HCT116 (cell line): ENCODE measurements around the gene SUMO1. TPM values are rescaled to one million over a fixed set of nuclear protein-coding genes. Genes with fewer than 3 reads are reported as not detected.

Experiments used
- ATAC-seq: fragments of 200-7000 bp; cut with Tn5 transposase; 2 replicates; pipeline ENCODE4 v1.9.1; 2020; ENCODE audit warnings: mild to moderate bottlenecking, moderate library complexity
- BruUV-seq: library from RNA; stranded (reverse); fragments of 400-500 nt; replicated peaks from 2 replicates; lab custom pipeline; 2021; lab: Mats Ljungman, UMichigan
- CTCF ChIA-PET: fragments of 300-600 bp; sonication (Branson Sonifier 250); formaldehyde crosslinking; loops from one replicate; lab custom pipeline; 2021; ENCODE audit warnings: antibody characterized with exemption; lab: Charles Lee
- POLR2A ChIA-PET: fragments of 300-600, 350-600 bp; sonication (Branson Sonifier 250); formaldehyde crosslinking; loops from one replicate; lab custom pipeline; 2021; ENCODE audit warnings: antibody characterized with exemption; lab: Charles Lee
- RAD21 ChIA-PET, 2 experiments: fragments of 300-600 bp; sonication (Branson Sonifier 250); formaldehyde crosslinking; loops; one replicate each; lab custom pipeline; 2023; ENCODE audit warnings: low total read pairs in 2 of 2; ENCODE audit not compliant: uncharacterized antibody in 2 of 2, unreplicated experiment in 2 of 2, low non-redundant PET in 1 of 2; lab: Charles Lee
- DNase-seq: peaks from one replicate; pipeline ENCODE4 v3.0.0-alpha.2; 2010; ENCODE audit warnings: low read depth, low spot score
- H2AFZ ChIP-seq: fragments of 200-600 bp; shearing (Covaris generic), sonication (generic); 2 replicates; pipeline ENCODE4 v1.6.1; 2017; ENCODE audit warnings: low read depth, mixed run types, mixed read lengths, antibody characterized with exemption, low read length; ENCODE audit not compliant: poor library complexity, severe bottlenecking
- H3K27ac ChIP-seq: 2 replicates; pipeline ENCODE4 v1.5.1; 2012; ENCODE audit warnings: low read depth, low read length
- H3K27me3 ChIP-seq: fragments of 200-600 bp; sonication (generic); 2 replicates; pipeline ENCODE4 v1.6.1; 2016; ENCODE audit warnings: mixed run types, low read length, mixed read lengths; ENCODE audit not compliant: insufficient read depth
- H3K36me3 ChIP-seq, 2 experiments: fragments of 200-500 bp in 1 of 2; fragments of 200-600 bp in 1 of 2; sonication (Bioruptor generic) in 1 of 2; sonication (generic) in 1 of 2; 2 replicates each; pipeline versions ENCODE4 v1.5.1 to v1.6.1; 2014 to 2016; ENCODE audit warnings: low read length in 2 of 2, inconsistent platforms in 1 of 2, mixed read lengths in 1 of 2, mixed run types in 1 of 2; ENCODE audit not compliant: insufficient read depth in 2 of 2, control insufficient read depth in 1 of 2
- H3K4me1 ChIP-seq, 2 experiments: fragments of 200-600 bp in 1 of 2; sonication (generic) in 1 of 2; 2 replicates each; pipeline versions ENCODE4 v1.5.1 to v1.6.1; 2012 to 2017; ENCODE audit warnings: low read length in 2 of 2, inconsistent platforms in 1 of 2, mild to moderate bottlenecking in 1 of 2, mixed read lengths in 1 of 2, mixed run types in 1 of 2, moderate library complexity in 1 of 2; ENCODE audit not compliant: insufficient read depth in 2 of 2, control insufficient read depth in 1 of 2
- H3K4me2 ChIP-seq: fragments of 200-600 bp; sonication (generic); 2 replicates; pipeline ENCODE4 v1.6.1; 2017; ENCODE audit warnings: mixed run types, low read length, mixed read lengths
- H3K4me3 ChIP-seq, 2 experiments: fragments of 200-600 bp in 1 of 2; sonication (generic) in 1 of 2; replicated peaks in 1 of 2; 2 replicates each; pipeline ENCODE4 v1.5.1; 2011 to 2016; ENCODE audit warnings: low read length in 2 of 2, control low read depth in 1 of 2, low read depth in 1 of 2, mild to moderate bottlenecking in 1 of 2, mixed read lengths in 1 of 2, mixed run types in 1 of 2
- H3K79me2 ChIP-seq: fragments of 200-600 bp; sonication (generic); 2 replicates; pipeline ENCODE4 v1.6.1; 2017; ENCODE audit warnings: mild to moderate bottlenecking, mixed run types, low read length, moderate library complexity, mixed read lengths; ENCODE audit not compliant: insufficient read depth
- H3K9ac ChIP-seq: fragments of 200-600 bp; sonication (generic); 2 replicates; pipeline ENCODE4 v1.6.1; 2016; ENCODE audit warnings: low read length, mixed read lengths
- H3K9me2 ChIP-seq: fragments of 200-600 bp; sonication (generic), shearing (Covaris generic); 2 replicates; pipeline ENCODE4 v1.6.1; 2017; ENCODE audit warnings: mixed run types, mild to moderate bottlenecking, moderate library complexity; ENCODE audit not compliant: insufficient read depth
- H3K9me3 ChIP-seq, 2 experiments: fragments of 200-500 bp in 1 of 2; fragments of 200-600 bp in 1 of 2; sonication (Bioruptor generic) in 1 of 2; sonication (generic) in 1 of 2; 2 replicates each; pipeline ENCODE4 v1.6.1; 2014 to 2017; ENCODE audit warnings: low read length in 2 of 2, mixed read lengths in 2 of 2, inconsistent platforms in 1 of 2, low read depth in 1 of 2, mild to moderate bottlenecking in 1 of 2, mixed run types in 1 of 2, moderate library complexity in 1 of 2; ENCODE audit not compliant: control insufficient read depth in 1 of 2, insufficient read depth in 1 of 2
- H4K20me1 ChIP-seq: fragments of 200-600 bp; sonication (generic), shearing (Covaris generic); 2 replicates; pipeline ENCODE4 v1.6.1; 2017; ENCODE audit warnings: mixed run types, mild to moderate bottlenecking, moderate library complexity; ENCODE audit not compliant: insufficient read depth
- ATF3 ChIP-seq: IDR thresholded peaks from 2 replicates; pipeline ENCODE4 v1.6.1; 2012
- CEBPB ChIP-seq: IDR thresholded peaks from 2 replicates; pipeline ENCODE4 v1.6.1; 2012; ENCODE audit warnings: low read depth
- CTCF ChIP-seq, 3 experiments: fragments of 200-600 bp in 1 of 3; sonication (generic) in 1 of 3; IDR thresholded peaks in 2 of 3; conservative IDR thresholded peaks in 1 of 3; 2 replicates each; pipeline ENCODE4 v1.5.1; 2012 to 2017; ENCODE audit warnings: low read depth in 2 of 3, low read length in 2 of 3, antibody characterized with exemption in 1 of 3, borderline replicate concordance in 1 of 3, control low read depth in 1 of 3, mild to moderate bottlenecking in 1 of 3, mixed read lengths in 1 of 3, mixed run types in 1 of 3, moderate library complexity in 1 of 3; ENCODE audit not compliant: insufficient read depth in 1 of 3
- EGR1 ChIP-seq: IDR thresholded peaks from 2 replicates; pipeline ENCODE4 v1.6.1; 2012; ENCODE audit warnings: low read depth
- EZH2 ChIP-seq: fragments of 200-600 bp; sonication (generic); IDR thresholded peaks from 2 replicates; pipeline ENCODE4 v1.6.1; 2017; ENCODE audit warnings: antibody characterized with exemption, mixed run types
- EZH2phosphoT487 ChIP-seq: fragments of 200-600 bp; IDR thresholded peaks from 2 replicates; pipeline ENCODE4 v1.6.1; 2018; ENCODE audit warnings: antibody characterized with exemption, borderline replicate concordance
- POLR2A ChIP-seq: IDR thresholded peaks from 2 replicates; pipeline ENCODE4 v1.7.0; 2011; ENCODE audit warnings: borderline replicate concordance; ENCODE audit not compliant: insufficient read depth, insufficient read length; ENCODE audit errors: extremely low read depth
- POLR2AphosphoS5 ChIP-seq: IDR thresholded peaks from 2 replicates; pipeline ENCODE4 v1.6.1; 2011; ENCODE audit warnings: mild to moderate bottlenecking, low read depth, low read length, moderate library complexity
- REST ChIP-seq: IDR thresholded peaks from 2 replicates; pipeline ENCODE4 v1.6.1; 2012; ENCODE audit warnings: low read depth
- SP1 ChIP-seq: IDR thresholded peaks from 2 replicates; pipeline ENCODE4 v1.6.1; 2012; ENCODE audit warnings: low read depth
- SRF ChIP-seq: IDR thresholded peaks from 2 replicates; pipeline ENCODE4 v1.6.1; 2012; ENCODE audit warnings: low read depth
- YY1 ChIP-seq: IDR thresholded peaks from 2 replicates; pipeline ENCODE4 v1.6.1; 2011; ENCODE audit warnings: low read length, low read depth, moderate library complexity, mild to moderate bottlenecking; ENCODE audit not compliant: insufficient replicate concordance; ENCODE audit errors: extremely low read depth
- ZNF274 ChIP-seq: fragments of 200-500 bp; sonication (Bioruptor generic); IDR thresholded peaks from 2 replicates; pipeline ENCODE4 v1.6.1; 2014; ENCODE audit warnings: mild to moderate bottlenecking, low read depth, low read length, inconsistent platforms
- intact Hi-C: fragments of 100-400 bp; cut with micrococcal nuclease; formaldehyde crosslinking; loops from 2 replicates; pipeline ENCODE4 v1.10.0; 2022
- total RNA-seq: library from RNA; stranded (reverse); gene quantifications from one replicate; pipeline ENCODE4 v1.2.1, GENCODE V29; 2021; ENCODE audit not compliant: unreplicated experiment

SUMO1 gene
- total RNA-seq, 1 experiment from 2014 or later: 130 TPM

GRCh38 chr2:202193881-202194353 lies 44.5 kb downstream of the SUMO1 start:
- H3K9ac ChIP-seq: no peak overlapping the region
- RAD21 ChIA-PET: no interaction called here
- H3K9me2 ChIP-seq: no peaks in the 10 kb centered on the region
- no peaks in the 10 kb centered on the region for H3K27me3 ChIP-seq
- CTCF ChIA-PET: no interaction called here
- H2AFZ ChIP-seq: no peak overlapping the region
- H3K36me3 ChIP-seq: no peaks in the 10 kb centered on the region
- no peaks in the 10 kb centered on the region for H4K20me1 ChIP-seq
- no peak overlapping the region for H3K4me2 ChIP-seq
- no peaks in the 10 kb centered on the region for H3K4me1 ChIP-seq
- no peaks in the 10 kb centered on the region for H3K79me2 ChIP-seq
- H3K9me3 ChIP-seq: no peaks in the 10 kb centered on the region
- intact Hi-C loops: no loop called here
- H3K27ac ChIP-seq: no peak overlapping the region
- TF ChIP-seq SP1 (no peak), ATF3 (no peak), ZNF274 (no peak), REST (no peak), CEBPB (no peak), EGR1 (no peak), YY1 (no peak), SRF (no peak), EZH2phosphoT487 (no peak), POLR2A (no peak), EZH2 (no peak), POLR2AphosphoS5 (no peak), CTCF (IDR thresholded peaks at IDR 0.05 in 2 of 3, conservative IDR thresholded peaks at IDR 0.05 in 1 of 3; ENCODE audit: borderline replicate concordance in 1 of 3, insufficient read depth in 1 of 3, low read depth in 2 of 3, low read length in 2 of 3) (no peak)
- no TSS peak for BruUV-seq
- no peak overlapping the region for H3K4me3 ChIP-seq
- DNase-seq (no peak), ATAC-seq (no peak)
- POLR2A ChIA-PET: no interaction called here
